ENCODE results near the gene GAN.

GRCh38 chr16:81424771-81425170 lies 110.0 kb downstream of the GAN start:
- TF ChIP-seq CTCF (IDR thresholded peaks at IDR 0.05; ENCODE audit: insufficient read depth, low read depth, low read length) (no peak), EZH2 (IDR thresholded peaks at IDR 0.05; ENCODE audit: insufficient read depth, low read length) (no peak)

Measured in astrocyte (in vitro differentiated cells and primary cell).